Endothelial cell of umbilical vein (primary cell): Measurements from ENCODE around the gene ULK4.

Experiments used
- CTCF ChIP-seq, 2 donors: IDR thresholded peaks; 1 replicate in 1 of 2; 2 replicates in 1 of 2; pipeline ENCODE4 v1.5.1; 2011; ENCODE audit warnings: low read length in 2 of 2, mild to moderate bottlenecking in 2 of 2, moderate library complexity in 2 of 2, control low read depth in 1 of 2, inconsistent platforms in 1 of 2, low read depth in 1 of 2; ENCODE audit not compliant: insufficient read depth in 1 of 2; ENCODE audit errors: extremely low read depth in 1 of 2
- POLR2A ChIP-seq: IDR thresholded peaks from 2 replicates; pipeline ENCODE4 v1.6.1; 2012; ENCODE audit warnings: low read depth, mild to moderate bottlenecking, control low read depth, low read length
- POLR2AphosphoS5 ChIP-seq: IDR thresholded peaks from 2 replicates; pipeline ENCODE4 v1.6.1; 2012; ENCODE audit warnings: low read depth, mild to moderate bottlenecking, control low read depth, low read length, moderate library complexity; ENCODE audit not compliant: insufficient read depth

- TF ChIP-seq POLR2AphosphoS5 (no peak), CTCF (IDR thresholded peaks at IDR 0.05; ENCODE audit: extremely low read depth in 1 of 2, insufficient read depth in 1 of 2, low read depth in 1 of 2, low read length in 2 of 2) (no peak), POLR2A (no peak)
These were observed 632.0 kb downstream of the ULK4 start for GRCh38 chr3:41329881-41330280.
